A673 (cell line): ENCODE data around the gene IKBIP.

Source experiments
- EZH2 ChIP-seq: fragments of 200-600 bp; sonication (generic); IDR thresholded peaks from 2 replicates; pipeline ENCODE4 v1.6.1; 2017; ENCODE audit warnings: borderline replicate concordance, low read depth, mild to moderate bottlenecking, mixed read lengths, antibody characterized with exemption, low read length; ENCODE audit not compliant: poor library complexity, severe bottlenecking
- TF ChIP-seq, protein P1 (sequence below): fragments of 300-800, 200-600 bp; sonication (generic); conservative IDR thresholded peaks from 2 replicates; pipeline ENCODE4 v1.5.1; 2017; ENCODE audit warnings: low read depth, mild to moderate bottlenecking, antibody characterized with exemption, low read length, moderate library complexity, mixed read lengths

DNA sequence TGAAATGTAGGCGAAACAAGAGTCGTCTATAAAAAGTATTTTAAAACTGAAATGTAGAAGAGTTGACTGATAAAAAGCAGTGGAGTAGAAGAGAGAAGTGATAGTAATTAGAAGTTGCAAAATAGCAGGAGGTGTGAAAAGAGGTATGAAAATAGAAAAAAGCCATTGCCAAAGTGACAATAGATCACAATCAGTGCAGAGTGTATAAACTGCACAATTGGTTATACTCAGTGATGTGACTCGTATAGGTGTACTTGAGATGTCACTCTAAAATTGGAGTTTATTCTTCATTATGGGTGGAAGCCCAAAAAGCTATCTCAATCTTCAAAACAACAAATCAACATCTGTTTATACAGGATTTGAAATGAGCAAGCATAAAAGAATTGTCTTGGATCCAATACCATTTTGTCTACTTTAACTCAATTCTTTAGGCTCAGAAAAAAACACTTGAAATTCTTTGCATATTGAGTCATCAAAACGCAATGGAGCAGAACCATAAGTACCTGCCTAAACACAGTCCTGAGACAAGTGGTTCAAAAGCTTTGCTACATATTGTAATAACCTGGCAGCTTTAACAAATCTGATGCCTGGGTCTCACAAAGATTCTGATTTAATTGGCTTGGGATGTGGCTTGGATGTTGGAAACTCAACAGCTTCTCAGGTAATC is 8.8 kb downstream of the IKBIP start:
- TF ChIP-seq, protein P1, sequence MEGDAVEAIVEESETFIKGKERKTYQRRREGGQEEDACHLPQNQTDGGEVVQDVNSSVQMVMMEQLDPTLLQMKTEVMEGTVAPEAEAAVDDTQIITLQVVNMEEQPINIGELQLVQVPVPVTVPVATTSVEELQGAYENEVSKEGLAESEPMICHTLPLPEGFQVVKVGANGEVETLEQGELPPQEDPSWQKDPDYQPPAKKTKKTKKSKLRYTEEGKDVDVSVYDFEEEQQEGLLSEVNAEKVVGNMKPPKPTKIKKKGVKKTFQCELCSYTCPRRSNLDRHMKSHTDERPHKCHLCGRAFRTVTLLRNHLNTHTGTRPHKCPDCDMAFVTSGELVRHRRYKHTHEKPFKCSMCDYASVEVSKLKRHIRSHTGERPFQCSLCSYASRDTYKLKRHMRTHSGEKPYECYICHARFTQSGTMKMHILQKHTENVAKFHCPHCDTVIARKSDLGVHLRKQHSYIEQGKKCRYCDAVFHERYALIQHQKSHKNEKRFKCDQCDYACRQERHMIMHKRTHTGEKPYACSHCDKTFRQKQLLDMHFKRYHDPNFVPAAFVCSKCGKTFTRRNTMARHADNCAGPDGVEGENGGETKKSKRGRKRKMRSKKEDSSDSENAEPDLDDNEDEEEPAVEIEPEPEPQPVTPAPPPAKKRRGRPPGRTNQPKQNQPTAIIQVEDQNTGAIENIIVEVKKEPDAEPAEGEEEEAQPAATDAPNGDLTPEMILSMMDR, result no peak
- no peak for TF ChIP-seq EZH2
